Esophagus squamous epithelium (tissue), 4 donors: ENCODE results near the gene WDFY3.

Experiments
- POLR2A ChIP-seq, 4 donors: fragments of 450-650 bp; IDR thresholded peaks; one replicate each; pipeline ENCODE4 v1.6.1; 2017; ENCODE audit warnings: antibody characterized with exemption in 4 of 4, mild to moderate bottlenecking in 4 of 4, moderate library complexity in 3 of 4
- TF ChIP-seq, protein P1 (sequence below), 6 experiments: fragments of 450-650 bp in 4 of 6; fragments of 200-600 bp in 2 of 6; sonication (generic) in 2 of 6; IDR thresholded peaks; one replicate each; pipeline ENCODE4 v1.5.1; 2016 to 2019; ENCODE audit warnings: antibody characterized with exemption in 6 of 6, mild to moderate bottlenecking in 4 of 6, moderate library complexity in 4 of 6

DNA sequence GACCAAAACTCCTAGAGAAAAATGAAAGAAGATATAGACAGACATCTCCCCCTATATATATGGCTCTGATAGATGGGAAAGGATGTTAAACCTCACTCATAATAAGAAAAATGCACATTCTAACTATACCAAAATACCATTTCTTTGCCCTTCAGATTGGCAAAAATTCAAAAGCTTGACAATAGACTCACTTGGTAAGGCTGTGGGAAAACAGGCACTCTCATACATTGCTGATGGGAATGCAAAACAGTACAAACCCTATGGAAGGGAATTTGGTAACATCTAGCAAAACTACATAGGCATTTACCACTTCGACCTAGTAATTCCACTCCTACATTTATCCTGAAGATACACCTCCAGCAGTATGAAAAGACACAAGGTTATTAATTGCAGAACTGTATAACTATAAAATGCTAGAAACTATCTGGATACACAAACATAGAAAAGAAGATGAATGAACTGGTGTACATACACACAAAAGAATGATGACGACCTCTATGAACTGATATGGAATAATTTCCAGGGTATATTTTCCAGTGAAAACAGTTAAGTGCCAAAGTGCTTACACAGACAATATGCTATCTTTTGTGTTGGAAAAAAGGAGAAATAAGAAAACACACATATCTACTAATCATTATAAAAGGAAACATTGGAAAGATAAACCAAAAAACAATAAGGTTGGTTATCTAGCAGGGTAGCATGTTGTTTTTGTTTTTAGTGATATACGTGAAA is 48.5 kb downstream of the WDFY3 start:
- TF ChIP-seq, protein P1, sequence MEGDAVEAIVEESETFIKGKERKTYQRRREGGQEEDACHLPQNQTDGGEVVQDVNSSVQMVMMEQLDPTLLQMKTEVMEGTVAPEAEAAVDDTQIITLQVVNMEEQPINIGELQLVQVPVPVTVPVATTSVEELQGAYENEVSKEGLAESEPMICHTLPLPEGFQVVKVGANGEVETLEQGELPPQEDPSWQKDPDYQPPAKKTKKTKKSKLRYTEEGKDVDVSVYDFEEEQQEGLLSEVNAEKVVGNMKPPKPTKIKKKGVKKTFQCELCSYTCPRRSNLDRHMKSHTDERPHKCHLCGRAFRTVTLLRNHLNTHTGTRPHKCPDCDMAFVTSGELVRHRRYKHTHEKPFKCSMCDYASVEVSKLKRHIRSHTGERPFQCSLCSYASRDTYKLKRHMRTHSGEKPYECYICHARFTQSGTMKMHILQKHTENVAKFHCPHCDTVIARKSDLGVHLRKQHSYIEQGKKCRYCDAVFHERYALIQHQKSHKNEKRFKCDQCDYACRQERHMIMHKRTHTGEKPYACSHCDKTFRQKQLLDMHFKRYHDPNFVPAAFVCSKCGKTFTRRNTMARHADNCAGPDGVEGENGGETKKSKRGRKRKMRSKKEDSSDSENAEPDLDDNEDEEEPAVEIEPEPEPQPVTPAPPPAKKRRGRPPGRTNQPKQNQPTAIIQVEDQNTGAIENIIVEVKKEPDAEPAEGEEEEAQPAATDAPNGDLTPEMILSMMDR (IDR thresholded peaks at IDR 0.05), result no peak
- TF ChIP-seq POLR2A (IDR thresholded peaks at IDR 0.05), result no peak
